Activated T-cell treated with anti-CD3 and anti-CD28 coated beads, Interleukin-2, amount 50 U/mL, for 1 hour (primary cell): Measurements from ENCODE around the gene NEU4.
"Not testable (repeated sequence)": the region's sequence is repeated elsewhere in the genome, so short reads cannot be mapped to it uniquely, and the experiment has no call there.

ENCODE experiments used
- DNase-seq: peaks from one replicate; pipeline ENCODE4 v3.0.0-alpha.2; 2020

Gene NEU4

GRCh38 chr2:241775223-241776177 is 33.5 kb upstream of the NEU4 start:
- peak; percentile 15 for DNase-seq

GRCh38 chr2:241776336-241777169 is 32.4 kb upstream of the NEU4 start, which contains the start of gene GAL3ST2:
Gene GAL3ST2, plus strand, starts transcription at chr2:241776822. Its CDS starts 134 bp downstream, at chr2:241776956.
- peak; percentile 9 for DNase-seq

- DNase-seq = peak; percentile 11
These were observed 31.8 kb upstream of the NEU4 start for GRCh38 chr2:241777170-241777685.

- no peak for DNase-seq
These were observed 31.0 kb upstream of the NEU4 start for GRCh38 chr2:241777686-241778627.

GRCh38 chr2:241780939-241781569 is 27.9 kb upstream of the NEU4 start:
- no peak for DNase-seq

- DNase-seq = not testable (repeated sequence)
These were observed 26.9 kb upstream of the NEU4 start for GRCh38 chr2:241782053-241782452.

- DNase-seq = no peak
These were observed 20.9 kb upstream of the NEU4 start for GRCh38 chr2:241788135-241788534.

GRCh38 chr2:241788572-241788971 is 20.4 kb upstream of the NEU4 start:
- DNase-seq = no peak

GRCh38 chr2:241791385-241791784 is 17.6 kb upstream of the NEU4 start:
- not testable (repeated sequence) for DNase-seq

GRCh38 chr2:241793385-241793784 is 15.6 kb upstream of the NEU4 start:
- no peak for DNase-seq

GRCh38 chr2:241794250-241794823 is 14.7 kb upstream of the NEU4 start:
- DNase-seq = no peak

GRCh38 chr2:241795021-241795999 is 13.7 kb upstream of the NEU4 start:
- no peak for DNase-seq

- DNase-seq = no peak
These were observed 12.8 kb upstream of the NEU4 start for GRCh38 chr2:241796209-241796608.

GRCh38 chr2:241796610-241797138 is 12.3 kb upstream of the NEU4 start:
- no peak for DNase-seq

GRCh38 chr2:241797441-241798080 is 11.4 kb upstream of the NEU4 start:
- DNase-seq = peak; percentile 12

GRCh38 chr2:241798081-241798630 is 10.8 kb upstream of the NEU4 start:
- DNase-seq = peak; percentile 10

GRCh38 chr2:241798631-241799521 is 10.1 kb upstream of the NEU4 start:
- DNase-seq = peak; percentile 12
